WTC11 (cell line): ENCODE measurements around the gene RGSL1. TPM values are rescaled to one million over a fixed set of nuclear protein-coding genes. Genes with fewer than 3 reads are reported as not detected.

Experiments used
- ATAC-seq: fragments of 200-7000 bp; cut with Tn5 transposase; 2 replicates; pipeline ENCODE4 v1.10.0; 2021; ENCODE audit warnings: mild to moderate bottlenecking, moderate library complexity
- CTCF ChIA-PET: fragments of 300-600 bp; sonication (Branson Sonifier 250); formaldehyde crosslinking; loops from one replicate; lab custom pipeline; 2021; ENCODE audit warnings: antibody characterized with exemption; lab: Charles Lee
- POLR2A ChIA-PET: fragments of 350-600 bp; sonication (Branson Sonifier 250); formaldehyde crosslinking; loops from one replicate; lab custom pipeline; 2021; ENCODE audit warnings: antibody characterized with exemption; lab: Charles Lee
- DNase-seq: peaks from one replicate; pipeline ENCODE4 v3.0.0; 2021; ENCODE audit warnings: low spot score
- H3K27ac Mint-ChIP-seq: 2 replicates; pipeline ENCODE4 v1.8.0; 2021; ENCODE audit warnings: mixed read lengths
- H3K27me3 Mint-ChIP-seq: 2 replicates; pipeline ENCODE4 v1.8.0; 2021; ENCODE audit warnings: low read depth, mild to moderate bottlenecking, moderate library complexity, mixed read lengths
- H3K36me3 Mint-ChIP-seq: 2 replicates; pipeline ENCODE4 v1.8.0; 2021; ENCODE audit warnings: mixed read lengths
- H3K4me1 Mint-ChIP-seq: 2 replicates; pipeline ENCODE4 v1.8.0; 2022; ENCODE audit warnings: mixed read lengths
- H3K4me3 Mint-ChIP-seq: 2 replicates; pipeline ENCODE4 v1.8.0; 2021; ENCODE audit warnings: mild to moderate bottlenecking, moderate library complexity, mixed read lengths
- H3K9me3 Mint-ChIP-seq: 2 replicates; pipeline ENCODE4 v1.8.0; 2021; ENCODE audit warnings: mixed read lengths
- ATF1 ChIP-seq: sonication (generic); formaldehyde crosslinking; IDR thresholded peaks from 2 replicates; pipeline ENCODE4 v1.8.1; 2023; ENCODE audit warnings: mild to moderate bottlenecking, moderate library complexity, missing genetic modification reagents
- GABPB1 ChIP-seq: sonication (generic); formaldehyde crosslinking; IDR thresholded peaks from 2 replicates; pipeline ENCODE4 v1.8.1; 2023; ENCODE audit warnings: mild to moderate bottlenecking, missing genetic modification reagents
- GTF2I ChIP-seq: fragments of 250-450 bp; sonication (Bioruptor Pico); conservative IDR thresholded peaks from 2 replicates; pipeline ENCODE4 v1.4.0; 2021; ENCODE audit warnings: mild to moderate bottlenecking
- HMGA2 ChIP-seq: fragments of 250-450 bp; sonication (Bioruptor Pico); IDR thresholded peaks from 2 replicates; pipeline ENCODE4 v1.4.0; 2021; ENCODE audit warnings: mild to moderate bottlenecking, moderate library complexity
- JAZF1 ChIP-seq: fragments of 250-450 bp; sonication (Bioruptor Pico); IDR thresholded peaks from 2 replicates; pipeline ENCODE4 v1.9.0; 2021; ENCODE audit warnings: moderate library complexity, mild to moderate bottlenecking, inconsistent platforms
- JUN ChIP-seq: sonication (generic); formaldehyde crosslinking; IDR thresholded peaks from 2 replicates; pipeline ENCODE4 v1.8.0; 2023; ENCODE audit warnings: mild to moderate bottlenecking, missing genetic modification reagents
- MYBL2 ChIP-seq: sonication (generic); formaldehyde crosslinking; IDR thresholded peaks from 2 replicates; pipeline ENCODE4 v1.8.1; 2023; ENCODE audit warnings: mild to moderate bottlenecking, moderate library complexity, missing genetic modification reagents
- ZNF263 ChIP-seq: sonication (generic); formaldehyde crosslinking; IDR thresholded peaks from 2 replicates; pipeline ENCODE4 v1.8.1; 2022; ENCODE audit warnings: low read depth, mild to moderate bottlenecking, moderate library complexity, missing genetic modification reagents
- ZNF416 ChIP-seq: fragments of 250-450 bp; sonication (Bioruptor Pico); IDR thresholded peaks from 2 replicates; pipeline ENCODE4 v1.9.0; 2021; ENCODE audit warnings: mild to moderate bottlenecking, inconsistent platforms
- total RNA-seq: library from RNA; stranded (reverse); gene quantifications from 3 replicates; pipeline ENCODE4 v1.2.3, GENCODE V29; 2021
- TF ChIP-seq, protein P1 (sequence below): sonication (generic); formaldehyde crosslinking; IDR thresholded peaks from 2 replicates; pipeline ENCODE4 v1.8.0; 2023; ENCODE audit warnings: missing genetic modification reagents
- TF ChIP-seq, protein P2 (sequence below): sonication (generic); formaldehyde crosslinking; IDR thresholded peaks from 2 replicates; pipeline ENCODE4 v1.8.1; 2023; ENCODE audit warnings: mild to moderate bottlenecking, missing genetic modification reagents, borderline replicate concordance
- TF ChIP-seq, protein P3 (sequence below): fragments of 200-600 bp; IDR thresholded peaks from 2 replicates; pipeline ENCODE4 v1.8.0; 2022; ENCODE audit warnings: antibody characterized with exemption
- TF ChIP-seq, protein P4 (sequence below): sonication (generic); formaldehyde crosslinking; IDR thresholded peaks from 2 replicates; pipeline ENCODE4 v1.8.0; 2023; ENCODE audit warnings: missing genetic modification reagents, mild to moderate bottlenecking, borderline replicate concordance
- TF ChIP-seq, protein P5 (sequence below): fragments of 250-450 bp; sonication (Bioruptor Pico); IDR thresholded peaks from 2 replicates; pipeline ENCODE4 v2.1.2; 2022; ENCODE audit warnings: mild to moderate bottlenecking, moderate library complexity
- TF ChIP-seq, protein P6 (sequence below): sonication (generic); formaldehyde crosslinking; IDR thresholded peaks from 2 replicates; pipeline ENCODE4 v1.8.0; 2022; ENCODE audit warnings: mild to moderate bottlenecking, missing genetic modification reagents
- TF ChIP-seq, protein P7 (sequence below): fragments of 250-450 bp; sonication (Bioruptor Pico); IDR thresholded peaks from 2 replicates; pipeline ENCODE4 v1.9.0; 2021; ENCODE audit warnings: mild to moderate bottlenecking
- TF ChIP-seq, protein P8 (sequence below): sonication (generic); formaldehyde crosslinking; IDR thresholded peaks from 2 replicates; pipeline ENCODE4 v1.8.1; 2023; ENCODE audit warnings: mild to moderate bottlenecking, missing genetic modification reagents, moderate library complexity
- TF ChIP-seq, protein P9 (sequence below): sonication (generic); formaldehyde crosslinking; IDR thresholded peaks from 2 replicates; pipeline ENCODE4 v1.8.0; 2023; ENCODE audit warnings: mild to moderate bottlenecking, missing genetic modification reagents

RGSL1 gene
- total RNA-seq, 1 experiment from 2014 or later = not detected

DNA sequence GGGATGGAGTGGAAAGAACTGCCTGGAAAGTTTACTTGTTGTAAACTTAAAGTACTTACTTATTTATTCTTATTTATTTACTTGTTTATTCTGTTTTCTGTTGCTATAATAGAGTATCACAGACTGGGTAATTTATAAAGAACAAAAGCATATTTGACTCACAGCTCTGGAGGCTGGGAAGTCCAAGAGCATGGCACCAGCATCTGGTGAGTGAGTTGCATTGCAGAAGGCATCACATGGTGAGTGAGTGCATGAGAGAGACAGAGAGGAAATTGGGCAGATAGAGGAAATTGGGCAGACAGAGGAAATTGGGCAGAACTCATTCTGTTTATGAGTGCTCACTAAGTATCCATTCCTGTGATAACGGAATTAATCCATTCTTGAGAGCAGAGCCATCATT lies 11.6 kb upstream of the RGSL1 start:
- ChIA-PET CTCF (interaction anchor here (1.3 kb wide), 1 partner anchor 357 kb away, joined by 3 read pairs; no protein-coding TSS in a partner anchor), POLR2A (no interaction called here)
- Mint-ChIP-seq H3K27me3 (peaks cover 3% of the 10 kb centered on the region), H3K4me1 (no peaks in the 10 kb centered on the region), H3K27ac (no peak overlapping the region), H3K36me3 (peaks cover 12% of the 10 kb centered on the region), H3K4me3 (no peak overlapping the region), H3K9me3 (peaks cover 33% of the 10 kb centered on the region)
- ATAC-seq = no peak
- DNase-seq = no peak
- TF ChIP-seq MYBL2 (no peak), HMGA2 (CRISPR knock-in tag) (no peak), GABPB1 (CRISPR knock-in tag) (no peak), ZNF416 (CRISPR knock-in tag) (no peak), JAZF1 (CRISPR knock-in tag) (no peak), ZNF263 (CRISPR knock-in tag) (no peak), GTF2I (CRISPR knock-in tag) (no peak), JUN (CRISPR knock-in tag) (no peak), ATF1 (CRISPR knock-in tag) (no peak)
- TF ChIP-seq, protein P1, sequence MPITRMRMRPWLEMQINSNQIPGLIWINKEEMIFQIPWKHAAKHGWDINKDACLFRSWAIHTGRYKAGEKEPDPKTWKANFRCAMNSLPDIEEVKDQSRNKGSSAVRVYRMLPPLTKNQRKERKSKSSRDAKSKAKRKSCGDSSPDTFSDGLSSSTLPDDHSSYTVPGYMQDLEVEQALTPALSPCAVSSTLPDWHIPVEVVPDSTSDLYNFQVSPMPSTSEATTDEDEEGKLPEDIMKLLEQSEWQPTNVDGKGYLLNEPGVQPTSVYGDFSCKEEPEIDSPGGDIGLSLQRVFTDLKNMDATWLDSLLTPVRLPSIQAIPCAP = no peak
- TF ChIP-seq, protein P2, sequence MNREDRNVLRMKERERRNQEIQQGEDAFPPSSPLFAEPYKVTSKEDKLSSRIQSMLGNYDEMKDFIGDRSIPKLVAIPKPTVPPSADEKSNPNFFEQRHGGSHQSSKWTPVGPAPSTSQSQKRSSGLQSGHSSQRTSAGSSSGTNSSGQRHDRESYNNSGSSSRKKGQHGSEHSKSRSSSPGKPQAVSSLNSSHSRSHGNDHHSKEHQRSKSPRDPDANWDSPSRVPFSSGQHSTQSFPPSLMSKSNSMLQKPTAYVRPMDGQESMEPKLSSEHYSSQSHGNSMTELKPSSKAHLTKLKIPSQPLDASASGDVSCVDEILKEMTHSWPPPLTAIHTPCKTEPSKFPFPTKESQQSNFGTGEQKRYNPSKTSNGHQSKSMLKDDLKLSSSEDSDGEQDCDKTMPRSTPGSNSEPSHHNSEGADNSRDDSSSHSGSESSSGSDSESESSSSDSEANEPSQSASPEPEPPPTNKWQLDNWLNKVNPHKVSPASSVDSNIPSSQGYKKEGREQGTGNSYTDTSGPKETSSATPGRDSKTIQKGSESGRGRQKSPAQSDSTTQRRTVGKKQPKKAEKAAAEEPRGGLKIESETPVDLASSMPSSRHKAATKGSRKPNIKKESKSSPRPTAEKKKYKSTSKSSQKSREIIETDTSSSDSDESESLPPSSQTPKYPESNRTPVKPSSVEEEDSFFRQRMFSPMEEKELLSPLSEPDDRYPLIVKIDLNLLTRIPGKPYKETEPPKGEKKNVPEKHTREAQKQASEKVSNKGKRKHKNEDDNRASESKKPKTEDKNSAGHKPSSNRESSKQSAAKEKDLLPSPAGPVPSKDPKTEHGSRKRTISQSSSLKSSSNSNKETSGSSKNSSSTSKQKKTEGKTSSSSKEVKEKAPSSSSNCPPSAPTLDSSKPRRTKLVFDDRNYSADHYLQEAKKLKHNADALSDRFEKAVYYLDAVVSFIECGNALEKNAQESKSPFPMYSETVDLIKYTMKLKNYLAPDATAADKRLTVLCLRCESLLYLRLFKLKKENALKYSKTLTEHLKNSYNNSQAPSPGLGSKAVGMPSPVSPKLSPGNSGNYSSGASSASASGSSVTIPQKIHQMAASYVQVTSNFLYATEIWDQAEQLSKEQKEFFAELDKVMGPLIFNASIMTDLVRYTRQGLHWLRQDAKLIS = no peak
- TF ChIP-seq, protein P3, sequence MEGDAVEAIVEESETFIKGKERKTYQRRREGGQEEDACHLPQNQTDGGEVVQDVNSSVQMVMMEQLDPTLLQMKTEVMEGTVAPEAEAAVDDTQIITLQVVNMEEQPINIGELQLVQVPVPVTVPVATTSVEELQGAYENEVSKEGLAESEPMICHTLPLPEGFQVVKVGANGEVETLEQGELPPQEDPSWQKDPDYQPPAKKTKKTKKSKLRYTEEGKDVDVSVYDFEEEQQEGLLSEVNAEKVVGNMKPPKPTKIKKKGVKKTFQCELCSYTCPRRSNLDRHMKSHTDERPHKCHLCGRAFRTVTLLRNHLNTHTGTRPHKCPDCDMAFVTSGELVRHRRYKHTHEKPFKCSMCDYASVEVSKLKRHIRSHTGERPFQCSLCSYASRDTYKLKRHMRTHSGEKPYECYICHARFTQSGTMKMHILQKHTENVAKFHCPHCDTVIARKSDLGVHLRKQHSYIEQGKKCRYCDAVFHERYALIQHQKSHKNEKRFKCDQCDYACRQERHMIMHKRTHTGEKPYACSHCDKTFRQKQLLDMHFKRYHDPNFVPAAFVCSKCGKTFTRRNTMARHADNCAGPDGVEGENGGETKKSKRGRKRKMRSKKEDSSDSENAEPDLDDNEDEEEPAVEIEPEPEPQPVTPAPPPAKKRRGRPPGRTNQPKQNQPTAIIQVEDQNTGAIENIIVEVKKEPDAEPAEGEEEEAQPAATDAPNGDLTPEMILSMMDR = no peak
- TF ChIP-seq, protein P4, sequence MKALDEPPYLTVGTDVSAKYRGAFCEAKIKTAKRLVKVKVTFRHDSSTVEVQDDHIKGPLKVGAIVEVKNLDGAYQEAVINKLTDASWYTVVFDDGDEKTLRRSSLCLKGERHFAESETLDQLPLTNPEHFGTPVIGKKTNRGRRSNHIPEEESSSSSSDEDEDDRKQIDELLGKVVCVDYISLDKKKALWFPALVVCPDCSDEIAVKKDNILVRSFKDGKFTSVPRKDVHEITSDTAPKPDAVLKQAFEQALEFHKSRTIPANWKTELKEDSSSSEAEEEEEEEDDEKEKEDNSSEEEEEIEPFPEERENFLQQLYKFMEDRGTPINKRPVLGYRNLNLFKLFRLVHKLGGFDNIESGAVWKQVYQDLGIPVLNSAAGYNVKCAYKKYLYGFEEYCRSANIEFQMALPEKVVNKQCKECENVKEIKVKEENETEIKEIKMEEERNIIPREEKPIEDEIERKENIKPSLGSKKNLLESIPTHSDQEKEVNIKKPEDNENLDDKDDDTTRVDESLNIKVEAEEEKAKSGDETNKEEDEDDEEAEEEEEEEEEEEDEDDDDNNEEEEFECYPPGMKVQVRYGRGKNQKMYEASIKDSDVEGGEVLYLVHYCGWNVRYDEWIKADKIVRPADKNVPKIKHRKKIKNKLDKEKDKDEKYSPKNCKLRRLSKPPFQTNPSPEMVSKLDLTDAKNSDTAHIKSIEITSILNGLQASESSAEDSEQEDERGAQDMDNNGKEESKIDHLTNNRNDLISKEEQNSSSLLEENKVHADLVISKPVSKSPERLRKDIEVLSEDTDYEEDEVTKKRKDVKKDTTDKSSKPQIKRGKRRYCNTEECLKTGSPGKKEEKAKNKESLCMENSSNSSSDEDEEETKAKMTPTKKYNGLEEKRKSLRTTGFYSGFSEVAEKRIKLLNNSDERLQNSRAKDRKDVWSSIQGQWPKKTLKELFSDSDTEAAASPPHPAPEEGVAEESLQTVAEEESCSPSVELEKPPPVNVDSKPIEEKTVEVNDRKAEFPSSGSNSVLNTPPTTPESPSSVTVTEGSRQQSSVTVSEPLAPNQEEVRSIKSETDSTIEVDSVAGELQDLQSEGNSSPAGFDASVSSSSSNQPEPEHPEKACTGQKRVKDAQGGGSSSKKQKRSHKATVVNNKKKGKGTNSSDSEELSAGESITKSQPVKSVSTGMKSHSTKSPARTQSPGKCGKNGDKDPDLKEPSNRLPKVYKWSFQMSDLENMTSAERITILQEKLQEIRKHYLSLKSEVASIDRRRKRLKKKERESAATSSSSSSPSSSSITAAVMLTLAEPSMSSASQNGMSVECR (CRISPR knock-in tag) = no peak
- TF ChIP-seq, protein P5, sequence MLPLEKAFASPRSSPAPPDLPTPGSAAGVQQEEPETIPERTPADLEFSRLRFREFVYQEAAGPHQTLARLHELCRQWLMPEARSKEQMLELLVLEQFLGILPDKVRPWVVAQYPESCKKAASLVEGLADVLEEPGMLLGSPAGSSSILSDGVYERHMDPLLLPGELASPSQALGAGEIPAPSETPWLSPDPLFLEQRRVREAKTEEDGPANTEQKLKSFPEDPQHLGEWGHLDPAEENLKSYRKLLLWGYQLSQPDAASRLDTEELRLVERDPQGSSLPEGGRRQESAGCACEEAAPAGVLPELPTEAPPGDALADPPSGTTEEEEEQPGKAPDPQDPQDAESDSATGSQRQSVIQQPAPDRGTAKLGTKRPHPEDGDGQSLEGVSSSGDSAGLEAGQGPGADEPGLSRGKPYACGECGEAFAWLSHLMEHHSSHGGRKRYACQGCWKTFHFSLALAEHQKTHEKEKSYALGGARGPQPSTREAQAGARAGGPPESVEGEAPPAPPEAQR (CRISPR knock-in tag) = no peak
- TF ChIP-seq, protein P6, sequence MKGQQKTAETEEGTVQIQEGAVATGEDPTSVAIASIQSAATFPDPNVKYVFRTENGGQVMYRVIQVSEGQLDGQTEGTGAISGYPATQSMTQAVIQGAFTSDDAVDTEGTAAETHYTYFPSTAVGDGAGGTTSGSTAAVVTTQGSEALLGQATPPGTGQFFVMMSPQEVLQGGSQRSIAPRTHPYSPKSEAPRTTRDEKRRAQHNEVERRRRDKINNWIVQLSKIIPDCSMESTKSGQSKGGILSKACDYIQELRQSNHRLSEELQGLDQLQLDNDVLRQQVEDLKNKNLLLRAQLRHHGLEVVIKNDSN (CRISPR knock-in tag) = no peak
- TF ChIP-seq, protein P7, sequence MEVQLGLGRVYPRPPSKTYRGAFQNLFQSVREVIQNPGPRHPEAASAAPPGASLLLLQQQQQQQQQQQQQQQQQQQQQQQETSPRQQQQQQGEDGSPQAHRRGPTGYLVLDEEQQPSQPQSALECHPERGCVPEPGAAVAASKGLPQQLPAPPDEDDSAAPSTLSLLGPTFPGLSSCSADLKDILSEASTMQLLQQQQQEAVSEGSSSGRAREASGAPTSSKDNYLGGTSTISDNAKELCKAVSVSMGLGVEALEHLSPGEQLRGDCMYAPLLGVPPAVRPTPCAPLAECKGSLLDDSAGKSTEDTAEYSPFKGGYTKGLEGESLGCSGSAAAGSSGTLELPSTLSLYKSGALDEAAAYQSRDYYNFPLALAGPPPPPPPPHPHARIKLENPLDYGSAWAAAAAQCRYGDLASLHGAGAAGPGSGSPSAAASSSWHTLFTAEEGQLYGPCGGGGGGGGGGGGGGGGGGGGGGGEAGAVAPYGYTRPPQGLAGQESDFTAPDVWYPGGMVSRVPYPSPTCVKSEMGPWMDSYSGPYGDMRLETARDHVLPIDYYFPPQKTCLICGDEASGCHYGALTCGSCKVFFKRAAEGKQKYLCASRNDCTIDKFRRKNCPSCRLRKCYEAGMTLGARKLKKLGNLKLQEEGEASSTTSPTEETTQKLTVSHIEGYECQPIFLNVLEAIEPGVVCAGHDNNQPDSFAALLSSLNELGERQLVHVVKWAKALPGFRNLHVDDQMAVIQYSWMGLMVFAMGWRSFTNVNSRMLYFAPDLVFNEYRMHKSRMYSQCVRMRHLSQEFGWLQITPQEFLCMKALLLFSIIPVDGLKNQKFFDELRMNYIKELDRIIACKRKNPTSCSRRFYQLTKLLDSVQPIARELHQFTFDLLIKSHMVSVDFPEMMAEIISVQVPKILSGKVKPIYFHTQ (CRISPR knock-in tag) = no peak
- TF ChIP-seq, protein P8, sequence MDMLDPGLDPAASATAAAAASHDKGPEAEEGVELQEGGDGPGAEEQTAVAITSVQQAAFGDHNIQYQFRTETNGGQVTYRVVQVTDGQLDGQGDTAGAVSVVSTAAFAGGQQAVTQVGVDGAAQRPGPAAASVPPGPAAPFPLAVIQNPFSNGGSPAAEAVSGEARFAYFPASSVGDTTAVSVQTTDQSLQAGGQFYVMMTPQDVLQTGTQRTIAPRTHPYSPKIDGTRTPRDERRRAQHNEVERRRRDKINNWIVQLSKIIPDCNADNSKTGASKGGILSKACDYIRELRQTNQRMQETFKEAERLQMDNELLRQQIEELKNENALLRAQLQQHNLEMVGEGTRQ (CRISPR knock-in tag) = no peak
- TF ChIP-seq, protein P9, sequence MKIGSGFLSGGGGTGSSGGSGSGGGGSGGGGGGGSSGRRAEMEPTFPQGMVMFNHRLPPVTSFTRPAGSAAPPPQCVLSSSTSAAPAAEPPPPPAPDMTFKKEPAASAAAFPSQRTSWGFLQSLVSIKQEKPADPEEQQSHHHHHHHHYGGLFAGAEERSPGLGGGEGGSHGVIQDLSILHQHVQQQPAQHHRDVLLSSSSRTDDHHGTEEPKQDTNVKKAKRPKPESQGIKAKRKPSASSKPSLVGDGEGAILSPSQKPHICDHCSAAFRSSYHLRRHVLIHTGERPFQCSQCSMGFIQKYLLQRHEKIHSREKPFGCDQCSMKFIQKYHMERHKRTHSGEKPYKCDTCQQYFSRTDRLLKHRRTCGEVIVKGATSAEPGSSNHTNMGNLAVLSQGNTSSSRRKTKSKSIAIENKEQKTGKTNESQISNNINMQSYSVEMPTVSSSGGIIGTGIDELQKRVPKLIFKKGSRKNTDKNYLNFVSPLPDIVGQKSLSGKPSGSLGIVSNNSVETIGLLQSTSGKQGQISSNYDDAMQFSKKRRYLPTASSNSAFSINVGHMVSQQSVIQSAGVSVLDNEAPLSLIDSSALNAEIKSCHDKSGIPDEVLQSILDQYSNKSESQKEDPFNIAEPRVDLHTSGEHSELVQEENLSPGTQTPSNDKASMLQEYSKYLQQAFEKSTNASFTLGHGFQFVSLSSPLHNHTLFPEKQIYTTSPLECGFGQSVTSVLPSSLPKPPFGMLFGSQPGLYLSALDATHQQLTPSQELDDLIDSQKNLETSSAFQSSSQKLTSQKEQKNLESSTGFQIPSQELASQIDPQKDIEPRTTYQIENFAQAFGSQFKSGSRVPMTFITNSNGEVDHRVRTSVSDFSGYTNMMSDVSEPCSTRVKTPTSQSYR = no peak
